ENCODE results near the gene ANO9. TPM values are rescaled to one million over a fixed set of nuclear protein-coding genes. Genes with fewer than 3 reads are reported as not detected.
A peak's percentile ranks its signal among the peaks of the same experiment; 100 is the strongest.

ANO9 gene
- total and polyA plus RNA-seq, 12 donors: 0.07 to 2.9 (median 0.97) TPM; not detected in 5

- H3K36me3 ChIP-seq (replicated peaks in 1 of 2): no peaks in the 10 kb centered on the region
- no peaks in the 10 kb centered on the region for H3K9me3 ChIP-seq (replicated peaks in 1 of 3)
- no peaks in the 10 kb centered on the region for H3K27me3 ChIP-seq
- DNase-seq: no peak
- H3K27ac ChIP-seq: no peak overlapping the region
- intact Hi-C loops (cut with DNase I): no loop called here
- TF ChIP-seq, protein P1, sequence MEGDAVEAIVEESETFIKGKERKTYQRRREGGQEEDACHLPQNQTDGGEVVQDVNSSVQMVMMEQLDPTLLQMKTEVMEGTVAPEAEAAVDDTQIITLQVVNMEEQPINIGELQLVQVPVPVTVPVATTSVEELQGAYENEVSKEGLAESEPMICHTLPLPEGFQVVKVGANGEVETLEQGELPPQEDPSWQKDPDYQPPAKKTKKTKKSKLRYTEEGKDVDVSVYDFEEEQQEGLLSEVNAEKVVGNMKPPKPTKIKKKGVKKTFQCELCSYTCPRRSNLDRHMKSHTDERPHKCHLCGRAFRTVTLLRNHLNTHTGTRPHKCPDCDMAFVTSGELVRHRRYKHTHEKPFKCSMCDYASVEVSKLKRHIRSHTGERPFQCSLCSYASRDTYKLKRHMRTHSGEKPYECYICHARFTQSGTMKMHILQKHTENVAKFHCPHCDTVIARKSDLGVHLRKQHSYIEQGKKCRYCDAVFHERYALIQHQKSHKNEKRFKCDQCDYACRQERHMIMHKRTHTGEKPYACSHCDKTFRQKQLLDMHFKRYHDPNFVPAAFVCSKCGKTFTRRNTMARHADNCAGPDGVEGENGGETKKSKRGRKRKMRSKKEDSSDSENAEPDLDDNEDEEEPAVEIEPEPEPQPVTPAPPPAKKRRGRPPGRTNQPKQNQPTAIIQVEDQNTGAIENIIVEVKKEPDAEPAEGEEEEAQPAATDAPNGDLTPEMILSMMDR (IDR thresholded peaks at IDR 0.05): no peak
- TF ChIP-seq POLR2A (IDR thresholded peaks at IDR 0.05): no peak
- H3K4me1 ChIP-seq (replicated peaks in 1 of 2): peaks cover 14 to 17% of the 10 kb centered on the region in 2 donors
- 89 to 96% (median 94%) methylated on average over 16 to 19 of the region's 19 CpGs for WGBS, 4 donors
- H3K4me3 ChIP-seq: no peak overlapping the region
Observed at GRCh38 chr11:473415-473814, 31.6 kb upstream of the ANO9 start.

DNA sequence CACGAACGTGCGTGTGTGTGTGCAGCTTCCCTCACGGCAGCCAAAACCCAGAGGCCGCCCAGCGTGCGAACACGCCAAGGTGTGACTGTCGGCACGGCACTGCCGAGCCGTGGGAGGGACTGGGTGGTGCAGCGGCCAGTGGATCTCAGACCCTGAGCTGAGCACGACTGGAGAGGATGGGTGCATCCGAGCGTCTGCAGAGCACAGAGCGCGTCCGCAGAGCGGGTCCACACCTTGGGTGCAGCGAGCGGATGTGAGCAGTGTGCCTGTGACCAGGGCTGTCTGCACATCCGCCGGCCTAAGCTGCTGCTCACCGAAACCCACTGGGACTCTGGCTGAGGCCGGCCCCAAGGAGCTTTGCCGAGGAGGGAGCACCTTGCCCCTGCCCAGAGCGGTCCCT is 31.0 kb upstream of the ANO9 start:
- Histone ChIP-seq H3K27ac (no peak overlapping the region), H3K27me3 (no peaks in the 10 kb centered on the region), H3K9me3 (replicated peaks in 1 of 3) (no peaks in the 10 kb centered on the region), H3K4me3 (no peak overlapping the region), H3K36me3 (replicated peaks in 1 of 2) (no peaks in the 10 kb centered on the region), H3K4me1 (replicated peaks in 1 of 2) (peaks cover 20 to 23% of the 10 kb centered on the region in 2 donors)
- intact Hi-C loops (cut with DNase I): no loop called here
- DNase-seq: no peak
- 91 to 94% (median 94%) methylated on average over 13 to 28 of the region's 28 CpGs for WGBS, 4 donors
- TF ChIP-seq POLR2A (IDR thresholded peaks at IDR 0.05): no peak
- TF ChIP-seq, protein P1 (IDR thresholded peaks at IDR 0.05): no peak

DNA sequence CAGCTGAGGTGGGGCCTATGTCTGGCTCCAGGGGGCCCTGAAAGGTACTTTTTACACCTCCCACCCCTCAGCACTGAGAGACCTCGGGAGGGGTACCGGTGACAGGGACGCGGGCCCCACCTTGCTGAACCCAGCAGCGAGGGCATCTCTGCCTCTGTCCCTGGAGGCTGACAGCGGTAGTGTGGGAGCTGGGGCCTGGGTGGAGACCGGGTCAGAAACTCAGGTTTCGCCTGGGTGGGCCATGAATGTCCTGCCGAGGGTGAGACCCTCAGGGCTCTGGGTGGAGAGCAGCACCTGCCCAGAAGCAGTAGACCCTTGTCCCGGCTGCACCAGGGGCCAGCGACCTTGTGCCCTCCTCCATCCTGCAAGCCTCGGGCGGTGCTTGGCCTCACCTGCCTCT is 30.5 kb upstream of the ANO9 start:
- H3K9me3 ChIP-seq (replicated peaks in 1 of 3): no peaks in the 10 kb centered on the region
- no peak overlapping the region for H3K27ac ChIP-seq
- no peak for DNase-seq
- TF ChIP-seq, protein P1 (IDR thresholded peaks at IDR 0.05): no peak
- peaks cover 21 to 24% of the 10 kb centered on the region in 2 donors for H3K4me1 ChIP-seq (replicated peaks in 1 of 2)
- WGBS, 4 donors: 75 to 91% (median 81%) methylated on average over 8 to 13 of the region's 13 CpGs
- H3K27me3 ChIP-seq: no peaks in the 10 kb centered on the region
- no peaks in the 10 kb centered on the region for H3K36me3 ChIP-seq (replicated peaks in 1 of 2)
- no peak overlapping the region for H3K4me3 ChIP-seq
- intact Hi-C loops (cut with DNase I): no loop called here

DNA sequence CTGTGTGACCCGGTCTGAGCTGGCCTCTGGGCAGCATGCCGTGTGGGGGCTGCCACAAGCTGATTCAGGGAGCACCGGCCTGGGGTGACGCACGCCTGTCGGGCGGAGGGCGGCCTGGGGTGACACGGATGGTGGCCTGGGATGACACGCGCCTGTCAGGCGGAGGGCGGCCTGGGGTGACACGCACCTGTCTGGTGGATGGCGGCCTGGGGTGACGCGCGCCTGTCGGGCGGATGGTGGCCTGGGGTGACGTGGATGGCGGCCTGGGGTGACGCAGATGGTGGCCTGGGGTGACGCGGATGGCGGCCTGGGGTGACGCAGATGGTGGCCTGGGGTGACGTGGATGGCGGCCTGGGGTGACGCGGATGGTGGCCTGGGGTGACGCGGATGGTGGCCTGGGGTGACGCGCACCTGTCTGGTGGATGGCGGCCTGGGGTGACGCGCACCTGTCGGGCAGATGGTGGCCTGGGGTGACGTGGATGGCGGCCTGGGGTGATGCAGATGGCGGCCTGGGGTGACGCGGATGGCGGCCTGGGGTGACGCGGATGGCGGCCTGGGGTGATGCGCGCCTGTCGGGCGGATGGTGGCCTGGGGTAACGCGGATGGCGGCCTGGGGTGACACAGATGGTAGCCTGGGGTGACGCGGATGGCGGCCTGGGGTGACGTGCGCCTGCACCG is 29.8 kb upstream of the ANO9 start:
- Histone ChIP-seq H3K9me3 (replicated peaks in 1 of 3) (no peaks in the 10 kb centered on the region), H3K27me3 (no peaks in the 10 kb centered on the region), H3K27ac (peak overlapping the region in 1 of 5 donors; percentile 20), H3K36me3 (replicated peaks in 1 of 2) (no peaks in the 10 kb centered on the region), H3K4me3 (no peak overlapping the region), H3K4me1 (replicated peaks in 1 of 2) (peaks cover 21 to 24% of the 10 kb centered on the region in 2 donors)
- WGBS, 4 donors: 92 to 97% (median 94%) methylated on average over 58 to 61 of the region's 61 CpGs
- no peak for DNase-seq
- TF ChIP-seq POLR2A (IDR thresholded peaks at IDR 0.05): no peak
- intact Hi-C loops (cut with DNase I): no loop called here
